B cell (primary cell): ENCODE measurements around the gene COMMD7. TPM values are rescaled to one million over a fixed set of nuclear protein-coding genes. Genes with fewer than 3 reads are reported as not detected.

Experiments used
- ATAC-seq: fragments of 200-7000 bp; cut with Tn5 transposase; one replicate; pipeline ENCODE4 v1.10.0; 2021; ENCODE audit warnings: low read depth, mild to moderate bottlenecking, moderate number of reproducible peaks, moderate library complexity
- CTCF ChIA-PET: fragments of 350-600 bp; sonication (Branson Sonifier 250); formaldehyde crosslinking; loops from one replicate; lab custom pipeline; 2021; ENCODE audit warnings: antibody characterized with exemption, inconsistent platforms; lab: Charles Lee
- POLR2A ChIA-PET: fragments of 350-600 bp; sonication (Branson Sonifier 250); formaldehyde crosslinking; loops from one replicate; lab custom pipeline; 2021; ENCODE audit warnings: antibody characterized with exemption; lab: Charles Lee
- DNase-seq: peaks from one replicate; pipeline ENCODE4 v3.0.0; 2013
- H2AFZ ChIP-seq: 2 replicates; pipeline ENCODE4 v1.6.1; 2012; ENCODE audit warnings: mild to moderate bottlenecking, low read depth, low read length; ENCODE audit not compliant: insufficient read depth, poor library complexity, severe bottlenecking
- H3K27ac ChIP-seq, 2 donors: 1 replicate in 1 of 2; 2 replicates in 1 of 2; pipeline ENCODE4 v1.5.1; 2012 to 2013; ENCODE audit warnings: low read length in 2 of 2, mild to moderate bottlenecking in 2 of 2, moderate library complexity in 1 of 2
- H3K27me3 ChIP-seq, 4 experiments: fragments of 200-600 bp in 1 of 4; sonication (generic) in 1 of 4; replicated peaks in 1 of 4; 1 replicate in 2 of 4; 2 replicates in 2 of 4; pipeline versions ENCODE4 v1.6.1 to v1.7.0; 2013 to 2016; ENCODE audit warnings: low read length in 3 of 4, mild to moderate bottlenecking in 2 of 4, mixed read lengths in 1 of 4, moderate library complexity in 1 of 4; ENCODE audit not compliant: insufficient read depth in 4 of 4, control insufficient read depth in 3 of 4; ENCODE audit errors: control extremely low read depth in 1 of 4
- H3K36me3 ChIP-seq, 2 experiments: replicated peaks in 1 of 2; 1 replicate in 1 of 2; 2 replicates in 1 of 2; pipeline versions ENCODE4 v1.6.1 to v1.7.1; 2013; ENCODE audit warnings: low read length in 1 of 2; ENCODE audit not compliant: insufficient read depth in 2 of 2, control insufficient read depth in 1 of 2; ENCODE audit errors: control extremely low read depth in 1 of 2, extremely low read depth in 1 of 2
- H3K4me1 ChIP-seq, 2 donors: fragments of 200-600 bp in 1 of 2; sonication (generic) in 1 of 2; 1 replicate in 1 of 2; 2 replicates in 1 of 2; pipeline versions ENCODE4 v1.5.1 to v1.6.1; 2013 to 2017; ENCODE audit warnings: low read length in 2 of 2; ENCODE audit not compliant: control insufficient read depth in 2 of 2, insufficient read depth in 2 of 2
- H3K4me2 ChIP-seq: replicated peaks from 2 replicates; pipeline ENCODE3; 2012; ENCODE audit warnings: mild to moderate bottlenecking, low read depth, low read length; ENCODE audit not compliant: poor library complexity, severe bottlenecking
- H3K4me3 ChIP-seq, 5 experiments: fragments of 200-600 bp in 1 of 5; sonication (generic) in 1 of 5; 1 replicate in 3 of 5; 2 replicates in 2 of 5; pipeline versions ENCODE4 v1.5.1 to v1.7.0; 2011 to 2016; ENCODE audit warnings: low read length in 4 of 5, mild to moderate bottlenecking in 4 of 5, low read depth in 2 of 5, control low read depth in 1 of 5, moderate library complexity in 1 of 5; ENCODE audit not compliant: insufficient read depth in 1 of 5; ENCODE audit errors: control extremely low read depth in 1 of 5, extremely low read depth in 1 of 5
- H3K79me2 ChIP-seq: fragments of 200-600 bp; sonication (generic); one replicate; pipeline ENCODE4 v1.6.0; 2016; ENCODE audit warnings: low read length; ENCODE audit not compliant: control insufficient read depth, insufficient read depth
- H3K9ac ChIP-seq: fragments of 200-600 bp; sonication (generic); 2 replicates; pipeline ENCODE4 v1.6.1; 2017; ENCODE audit warnings: mild to moderate bottlenecking, low read length, moderate library complexity
- H3K9me3 ChIP-seq, 3 donors: one replicate each; pipeline versions ENCODE4 v1.6.1 to v1.7.1; 2013; ENCODE audit warnings: low read length in 2 of 3; ENCODE audit not compliant: control insufficient read depth in 2 of 3, insufficient read depth in 1 of 3; ENCODE audit errors: control extremely low read depth in 1 of 3
- H4K20me1 ChIP-seq: 2 replicates; pipeline ENCODE4 v1.6.0; 2012; ENCODE audit warnings: mild to moderate bottlenecking, low read length; ENCODE audit not compliant: insufficient read depth, control insufficient read depth, poor library complexity, severe bottlenecking
- H3K27ac Mint-ChIP-seq: one replicate; pipeline ENCODE4 v1.8.0; 2021; ENCODE audit warnings: mixed read lengths
- H3K27me3 Mint-ChIP-seq: one replicate; pipeline ENCODE4 v1.8.0; 2021; ENCODE audit warnings: mixed read lengths
- H3K4me1 Mint-ChIP-seq: one replicate; pipeline ENCODE4 v1.8.0; 2021; ENCODE audit warnings: mixed read lengths
- H3K4me3 Mint-ChIP-seq: one replicate; pipeline ENCODE4 v1.8.0; 2021; ENCODE audit warnings: mixed read lengths
- H3K9me3 Mint-ChIP-seq: one replicate; pipeline ENCODE4 v1.8.0; 2022; ENCODE audit warnings: mixed read lengths; ENCODE audit not compliant: insufficient read depth
- EZH2 ChIP-seq: IDR thresholded peaks from 2 replicates; pipeline ENCODE4 v1.6.1; 2012; ENCODE audit warnings: borderline replicate concordance, low read depth, mild to moderate bottlenecking, moderate library complexity, low read length; ENCODE audit not compliant: insufficient read depth, poor library complexity, severe bottlenecking
- WGBS: methylation state at CpG from one replicate; pipeline ENCODE4 v1.1.5; 2013; ENCODE audit warnings: missing lambda C conversion rate; ENCODE audit not compliant: insufficient coverage; 5-methylcytosine and 5-hydroxymethylcytosine counted together
- intact Hi-C: fragments of 100-400 bp; cut with micrococcal nuclease; formaldehyde crosslinking; loops from one replicate; pipeline ENCODE4 v1.10.0; 2022
- polyA plus RNA-seq: library from polyadenylated mRNA; depleted of rRNA; stranded (reverse); fragments of >200 nt; gene quantifications from 2 replicates; pipeline ENCODE4 v1.2.3, GENCODE V29; 2012
- total RNA-seq, 2 donors: library from RNA; stranded (reverse); fragments of 120-200 nt in 1 of 2; gene quantifications; 1 replicate in 1 of 2; 2 replicates in 1 of 2; pipeline versions ENCODE4 v1.2.3 to v1.2.4, GENCODE V29; 2013 to 2022
- TF ChIP-seq, protein P1 (sequence below): fragments of 200-600 bp; IDR thresholded peaks from one replicate; pipeline ENCODE4 v1.8.0; 2022; ENCODE audit warnings: antibody characterized with exemption, mild to moderate bottlenecking

The COMMD7 gene
- total and polyA plus RNA-seq, 2 donors (not counting 1 experiment from before 2014, with no cell fraction given) = 24.5 to 34.9 TPM

DNA sequence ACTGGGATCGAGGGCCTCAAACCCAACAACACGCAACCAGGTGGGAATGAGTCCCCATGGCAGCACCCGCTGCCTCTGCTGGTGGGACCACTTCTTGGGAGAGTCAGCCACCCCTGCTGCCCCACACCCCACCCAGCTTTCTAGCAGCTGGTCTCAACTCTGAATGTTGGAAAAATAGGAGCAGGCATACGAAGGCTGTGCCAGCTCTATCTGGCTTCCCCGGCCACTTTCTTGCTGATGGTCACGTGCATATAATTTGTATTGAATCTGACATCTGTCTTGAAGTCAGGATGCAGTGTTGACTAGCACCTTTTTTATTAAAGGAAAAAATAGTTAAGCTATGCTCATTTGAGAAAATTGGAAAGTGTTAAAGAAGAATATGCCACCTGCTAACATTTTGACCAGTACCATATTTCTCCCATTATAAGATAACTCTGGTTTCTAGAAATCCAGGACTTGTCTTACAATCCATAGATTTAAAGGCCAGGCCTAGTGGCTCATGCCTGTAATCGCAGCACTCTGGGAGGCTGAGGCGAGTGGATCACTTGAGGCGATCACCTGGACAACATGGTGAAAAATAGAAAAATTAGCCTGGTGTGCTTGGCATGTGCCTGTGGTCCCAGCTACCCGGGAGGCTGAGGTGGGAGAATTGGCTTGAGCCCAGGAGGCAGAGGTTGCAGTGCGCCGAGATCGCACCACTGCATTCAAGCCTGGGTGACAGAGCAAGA, 49.6 kb upstream of the COMMD7 start:
- H3K36me3 ChIP-seq = no peaks in the 10 kb centered on the region

More for the DNA sequence above, 49.6 kb upstream of the COMMD7 start:
- H3K4me3 ChIP-seq = no peak overlapping the region
- intact Hi-C loops = loop anchor here (1.0 to 10.0 kb wide), 2 partner anchors 27 to 422 kb away; partner anchors contain the start of gene BPIFA3
- Mint-ChIP-seq H3K4me3 (no peak overlapping the region), H3K27me3 (no peaks in the 10 kb centered on the region), H3K9me3 (no peaks in the 10 kb centered on the region), H3K27ac (peak overlapping the region; percentile 4), H3K4me1 (peaks cover 39% of the 10 kb centered on the region)
- H3K4me2 ChIP-seq = peak overlapping the region; percentile 45
- H3K79me2 ChIP-seq = no peaks in the 10 kb centered on the region
- no peaks in the 10 kb centered on the region for H4K20me1 ChIP-seq
- peak overlapping the region; percentile 52 for H2AFZ ChIP-seq
- no peaks in the 10 kb centered on the region for H3K9me3 ChIP-seq
- no peak for ATAC-seq
- ChIA-PET POLR2A (no interaction called here), CTCF (interaction anchor here (1.2 to 2.1 kb wide), 3 partner anchors 9 to 28 kb away, joined by 3 to 7 read pairs (median 3); no protein-coding TSS in a partner anchor)
- H3K9ac ChIP-seq = no peak overlapping the region
- H3K27ac ChIP-seq = no peak overlapping the region
- H3K27me3 ChIP-seq = no peaks in the 10 kb centered on the region
- WGBS = 83% methylated on average over 8 of the region's 13 CpGs
- TF ChIP-seq, protein P1, sequence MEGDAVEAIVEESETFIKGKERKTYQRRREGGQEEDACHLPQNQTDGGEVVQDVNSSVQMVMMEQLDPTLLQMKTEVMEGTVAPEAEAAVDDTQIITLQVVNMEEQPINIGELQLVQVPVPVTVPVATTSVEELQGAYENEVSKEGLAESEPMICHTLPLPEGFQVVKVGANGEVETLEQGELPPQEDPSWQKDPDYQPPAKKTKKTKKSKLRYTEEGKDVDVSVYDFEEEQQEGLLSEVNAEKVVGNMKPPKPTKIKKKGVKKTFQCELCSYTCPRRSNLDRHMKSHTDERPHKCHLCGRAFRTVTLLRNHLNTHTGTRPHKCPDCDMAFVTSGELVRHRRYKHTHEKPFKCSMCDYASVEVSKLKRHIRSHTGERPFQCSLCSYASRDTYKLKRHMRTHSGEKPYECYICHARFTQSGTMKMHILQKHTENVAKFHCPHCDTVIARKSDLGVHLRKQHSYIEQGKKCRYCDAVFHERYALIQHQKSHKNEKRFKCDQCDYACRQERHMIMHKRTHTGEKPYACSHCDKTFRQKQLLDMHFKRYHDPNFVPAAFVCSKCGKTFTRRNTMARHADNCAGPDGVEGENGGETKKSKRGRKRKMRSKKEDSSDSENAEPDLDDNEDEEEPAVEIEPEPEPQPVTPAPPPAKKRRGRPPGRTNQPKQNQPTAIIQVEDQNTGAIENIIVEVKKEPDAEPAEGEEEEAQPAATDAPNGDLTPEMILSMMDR = no peak
- no peak for TF ChIP-seq EZH2
- no peak for DNase-seq
- peaks cover 27 to 33% of the 10 kb centered on the region in 2 donors for H3K4me1 ChIP-seq
